ENCODE data around the gene EDARADD.

- TF ChIP-seq, protein P1, sequence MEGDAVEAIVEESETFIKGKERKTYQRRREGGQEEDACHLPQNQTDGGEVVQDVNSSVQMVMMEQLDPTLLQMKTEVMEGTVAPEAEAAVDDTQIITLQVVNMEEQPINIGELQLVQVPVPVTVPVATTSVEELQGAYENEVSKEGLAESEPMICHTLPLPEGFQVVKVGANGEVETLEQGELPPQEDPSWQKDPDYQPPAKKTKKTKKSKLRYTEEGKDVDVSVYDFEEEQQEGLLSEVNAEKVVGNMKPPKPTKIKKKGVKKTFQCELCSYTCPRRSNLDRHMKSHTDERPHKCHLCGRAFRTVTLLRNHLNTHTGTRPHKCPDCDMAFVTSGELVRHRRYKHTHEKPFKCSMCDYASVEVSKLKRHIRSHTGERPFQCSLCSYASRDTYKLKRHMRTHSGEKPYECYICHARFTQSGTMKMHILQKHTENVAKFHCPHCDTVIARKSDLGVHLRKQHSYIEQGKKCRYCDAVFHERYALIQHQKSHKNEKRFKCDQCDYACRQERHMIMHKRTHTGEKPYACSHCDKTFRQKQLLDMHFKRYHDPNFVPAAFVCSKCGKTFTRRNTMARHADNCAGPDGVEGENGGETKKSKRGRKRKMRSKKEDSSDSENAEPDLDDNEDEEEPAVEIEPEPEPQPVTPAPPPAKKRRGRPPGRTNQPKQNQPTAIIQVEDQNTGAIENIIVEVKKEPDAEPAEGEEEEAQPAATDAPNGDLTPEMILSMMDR (IDR thresholded peaks at IDR 0.05 in 8 of 11, conservative IDR thresholded peaks at IDR 0.05 in 3 of 11), result no peak
- TF ChIP-seq POLR2A (IDR thresholded peaks at IDR 0.05) (no peak), POLR2AphosphoS5 (IDR thresholded peaks at IDR 0.05) (peak in 2 of 3 donors; percentile 61 to 75)
Measured at GRCh38 chr1:236502972-236503639, 109.0 kb downstream of the EDARADD start.

Measured in spleen (tissue), 7 donors.